ENCODE results near the gene INPP1. TPM values are rescaled to one million over a fixed set of nuclear protein-coding genes. Genes with fewer than 3 reads are reported as not detected.

Gene INPP1
- total and polyA plus RNA-seq, 4 donors, result 9.1 to 13.2 (median 12.4) TPM

GRCh38 chr2:190367091-190367490, 23.7 kb downstream of the INPP1 start:
- peaks cover 0 to 18% (median 8%) of the 10 kb centered on the region in 4 donors for H3K36me3 ChIP-seq (ENCODE audit: control insufficient read depth in 4 of 4, insufficient read depth in 3 of 4, low read depth in 1 of 4, low read length in 3 of 4)
- no peak overlapping the region for H3K27ac ChIP-seq (ENCODE audit: low read depth in 1 of 2, low read length in 2 of 2)
- no peak overlapping the region for H3K4me3 ChIP-seq (ENCODE audit: low read depth in 1 of 3, low read length in 3 of 3)
- peaks cover 2 to 11% (median 6%) of the 10 kb centered on the region in 4 donors for H3K4me1 ChIP-seq (ENCODE audit: control insufficient read depth in 4 of 4, insufficient read depth in 4 of 4, low read length in 3 of 4)
- WGBS, result 98% methylated on average over 4 of the region's 4 CpGs
- no peak for TF ChIP-seq ATF3 (IDR thresholded peaks at IDR 0.05)
- no peaks in the 10 kb centered on the region for H3K27me3 ChIP-seq (ENCODE audit: control insufficient read depth in 4 of 4, insufficient read depth in 4 of 4, low read length in 3 of 4)
- H3K9me3 ChIP-seq (ENCODE audit: control insufficient read depth in 4 of 4, low read length in 3 of 4), result no peaks in the 10 kb centered on the region
- no peak overlapping the region for H3K9ac ChIP-seq (ENCODE audit: low read depth in 1 of 2, low read length in 2 of 2)
- no peak for DNase-seq (ENCODE audit: low spot score)

DNA sequence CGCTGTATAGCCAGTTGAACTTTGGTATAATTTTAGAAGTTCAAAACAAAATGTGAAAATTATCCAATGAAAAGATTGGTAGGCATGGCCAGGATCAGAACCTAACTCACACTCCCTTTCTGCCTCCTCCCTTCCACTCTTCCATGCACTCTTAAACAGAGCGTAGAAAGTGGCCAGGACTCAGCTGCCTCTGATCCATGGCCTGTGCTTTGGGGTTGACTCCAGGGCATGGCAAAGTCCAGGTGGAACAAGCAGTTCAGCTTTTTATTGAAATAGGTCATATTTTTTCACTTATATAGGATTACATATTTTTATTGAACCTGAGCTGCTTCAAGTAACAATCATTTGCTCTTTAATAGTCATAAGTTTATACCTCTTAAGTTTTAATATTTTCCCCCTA, 26.2 kb downstream of the INPP1 start:
- Histone ChIP-seq H3K4me1 (ENCODE audit: control insufficient read depth in 4 of 4, insufficient read depth in 4 of 4, low read length in 3 of 4) (peaks cover 0 to 10% (median 8%) of the 10 kb centered on the region in 4 donors), H3K27me3 (ENCODE audit: control insufficient read depth in 4 of 4, insufficient read depth in 4 of 4, low read length in 3 of 4) (no peaks in the 10 kb centered on the region), H3K27ac (ENCODE audit: low read depth in 1 of 2, low read length in 2 of 2) (no peak overlapping the region), H3K9ac (ENCODE audit: low read depth in 1 of 2, low read length in 2 of 2) (no peak overlapping the region), H3K4me3 (ENCODE audit: low read depth in 1 of 3, low read length in 3 of 3) (no peak overlapping the region), H3K9me3 (ENCODE audit: control insufficient read depth in 4 of 4, low read length in 3 of 4) (no peaks in the 10 kb centered on the region), H3K36me3 (ENCODE audit: control insufficient read depth in 4 of 4, insufficient read depth in 3 of 4, low read depth in 1 of 4, low read length in 3 of 4) (peaks cover 0 to 18% (median 8%) of the 10 kb centered on the region in 4 donors)
- no peak for DNase-seq (ENCODE audit: low spot score)
- WGBS, result 73% methylated on average over 2 of the region's 2 CpGs
- TF ChIP-seq RXRA (IDR thresholded peaks at IDR 0.05), result peak; percentile 23 to 33
- no peak for TF ChIP-seq EGR1 (IDR thresholded peaks at IDR 0.05; ENCODE audit: low read depth in 2 of 2)
- peak; percentile 61 to 77 for TF ChIP-seq HNF4A (conservative IDR thresholded peaks at IDR 0.05)
- TF ChIP-seq RAD21 (IDR thresholded peaks at IDR 0.05), result no peak

GRCh38 chr2:190376083-190376482, 32.7 kb downstream of the INPP1 start:
- no peaks in the 10 kb centered on the region for H3K9me3 ChIP-seq (ENCODE audit: control insufficient read depth in 4 of 4, low read length in 3 of 4)
- no peaks in the 10 kb centered on the region for H3K27me3 ChIP-seq (ENCODE audit: control insufficient read depth in 4 of 4, insufficient read depth in 4 of 4, low read length in 3 of 4)
- H3K4me1 ChIP-seq (ENCODE audit: control insufficient read depth in 4 of 4, insufficient read depth in 4 of 4, low read length in 3 of 4), result peaks cover 1 to 17% (median 10%) of the 10 kb centered on the region in 4 donors
- H3K4me3 ChIP-seq (ENCODE audit: low read depth in 1 of 3, low read length in 3 of 3), result no peak overlapping the region
- DNase-seq (ENCODE audit: low spot score), result no peak
- H3K36me3 ChIP-seq (ENCODE audit: control insufficient read depth in 4 of 4, insufficient read depth in 3 of 4, low read depth in 1 of 4, low read length in 3 of 4), result peaks cover 0 to under 1% (median 0%) of the 10 kb centered on the region in 4 donors
- no peak for TF ChIP-seq RXRA (IDR thresholded peaks at IDR 0.05)
- TF ChIP-seq HNF4G (IDR thresholded peaks at IDR 0.05), result no peak
- TF ChIP-seq JUND (IDR thresholded peaks at IDR 0.05), result no peak
- no peak for TF ChIP-seq GABPA (IDR thresholded peaks at IDR 0.05 in 1 of 2, conservative IDR thresholded peaks at IDR 0.05 in 1 of 2)
- no peak for TF ChIP-seq TAF1 (conservative IDR thresholded peaks at IDR 0.05)
- no peak for TF ChIP-seq ATF3 (IDR thresholded peaks at IDR 0.05)
- no peak for TF ChIP-seq ZBTB33 (IDR thresholded peaks at IDR 0.05)
- TF ChIP-seq, protein P1, sequence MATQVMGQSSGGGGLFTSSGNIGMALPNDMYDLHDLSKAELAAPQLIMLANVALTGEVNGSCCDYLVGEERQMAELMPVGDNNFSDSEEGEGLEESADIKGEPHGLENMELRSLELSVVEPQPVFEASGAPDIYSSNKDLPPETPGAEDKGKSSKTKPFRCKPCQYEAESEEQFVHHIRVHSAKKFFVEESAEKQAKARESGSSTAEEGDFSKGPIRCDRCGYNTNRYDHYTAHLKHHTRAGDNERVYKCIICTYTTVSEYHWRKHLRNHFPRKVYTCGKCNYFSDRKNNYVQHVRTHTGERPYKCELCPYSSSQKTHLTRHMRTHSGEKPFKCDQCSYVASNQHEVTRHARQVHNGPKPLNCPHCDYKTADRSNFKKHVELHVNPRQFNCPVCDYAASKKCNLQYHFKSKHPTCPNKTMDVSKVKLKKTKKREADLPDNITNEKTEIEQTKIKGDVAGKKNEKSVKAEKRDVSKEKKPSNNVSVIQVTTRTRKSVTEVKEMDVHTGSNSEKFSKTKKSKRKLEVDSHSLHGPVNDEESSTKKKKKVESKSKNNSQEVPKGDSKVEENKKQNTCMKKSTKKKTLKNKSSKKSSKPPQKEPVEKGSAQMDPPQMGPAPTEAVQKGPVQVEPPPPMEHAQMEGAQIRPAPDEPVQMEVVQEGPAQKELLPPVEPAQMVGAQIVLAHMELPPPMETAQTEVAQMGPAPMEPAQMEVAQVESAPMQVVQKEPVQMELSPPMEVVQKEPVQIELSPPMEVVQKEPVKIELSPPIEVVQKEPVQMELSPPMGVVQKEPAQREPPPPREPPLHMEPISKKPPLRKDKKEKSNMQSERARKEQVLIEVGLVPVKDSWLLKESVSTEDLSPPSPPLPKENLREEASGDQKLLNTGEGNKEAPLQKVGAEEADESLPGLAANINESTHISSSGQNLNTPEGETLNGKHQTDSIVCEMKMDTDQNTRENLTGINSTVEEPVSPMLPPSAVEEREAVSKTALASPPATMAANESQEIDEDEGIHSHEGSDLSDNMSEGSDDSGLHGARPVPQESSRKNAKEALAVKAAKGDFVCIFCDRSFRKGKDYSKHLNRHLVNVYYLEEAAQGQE (IDR thresholded peaks at IDR 0.05), result no peak
- TF ChIP-seq NR2F2 (IDR thresholded peaks at IDR 0.05), result no peak
- no peak for TF ChIP-seq HNF4A (conservative IDR thresholded peaks at IDR 0.05)
- no peak for TF ChIP-seq FOXA1 (IDR thresholded peaks at IDR 0.05)
- TF ChIP-seq RAD21 (IDR thresholded peaks at IDR 0.05), result no peak
- no peak for TF ChIP-seq CTCF (IDR thresholded peaks at IDR 0.05; ENCODE audit: low read depth, low read length, missing input control)
- TF ChIP-seq SP1 (IDR thresholded peaks at IDR 0.05), result no peak
- TF ChIP-seq FOXA2 (IDR thresholded peaks at IDR 0.05), result no peak
- TF ChIP-seq YY1 (IDR thresholded peaks at IDR 0.05), result no peak
- no peak for TF ChIP-seq EGR1 (IDR thresholded peaks at IDR 0.05; ENCODE audit: low read depth in 2 of 2)
- H3K9ac ChIP-seq (ENCODE audit: low read depth in 1 of 2, low read length in 2 of 2), result peak overlapping the region in 1 of 2 donors; percentile 16
- peak overlapping the region; percentile 1 to 35 for H3K27ac ChIP-seq (ENCODE audit: low read depth in 1 of 2, low read length in 2 of 2)

Measured in liver (tissue), 9 donors.